ENCODE data around the gene OLIG1. TPM values are rescaled to one million over a fixed set of nuclear protein-coding genes. Genes with fewer than 3 reads are reported as not detected.

The OLIG1 gene
- total and polyA plus RNA-seq, 2 donors from 2014 or later, result 1.5 to 18.2 TPM

DNA sequence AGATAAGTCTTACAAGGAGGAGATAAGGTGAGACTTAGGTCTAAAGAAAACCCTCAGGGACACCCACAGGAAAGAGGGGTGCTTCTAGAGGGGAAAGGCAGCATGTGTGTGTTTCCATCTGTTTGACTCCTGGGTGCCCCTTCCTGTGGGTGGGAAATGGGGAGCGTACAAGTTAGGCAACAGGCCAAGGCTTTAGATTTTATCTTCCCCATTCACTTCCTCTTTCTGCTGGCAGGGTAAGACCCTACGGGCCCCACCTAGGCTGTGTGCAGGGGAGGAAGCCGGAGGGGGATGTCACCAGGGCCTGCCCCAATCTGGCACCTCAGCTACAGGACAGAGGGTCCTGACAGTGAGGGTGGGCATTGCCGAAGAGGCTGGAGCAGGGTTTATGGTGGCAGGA lies 2.5 kb upstream of the OLIG1 start:
- FAIRE-seq (no peak), DNase-seq (no peak)
- H3K4me1 ChIP-seq (ENCODE audit: control insufficient read depth in 2 of 3, insufficient read depth in 2 of 3, low read depth in 1 of 3, low read length in 3 of 3), result peaks cover 0 to 2% (median 0%) of the 10 kb centered on the region in 3 donors
- H3K27ac ChIP-seq (ENCODE audit: low read depth in 2 of 2, low read length in 2 of 2), result no peak overlapping the region
- no peaks in the 10 kb centered on the region for H3K36me3 ChIP-seq (ENCODE audit: control insufficient read depth in 2 of 3, insufficient read depth in 3 of 3, low read length in 3 of 3)
- H3K9ac ChIP-seq (ENCODE audit: low read length in 3 of 3), result no peak overlapping the region
- H3K27me3 ChIP-seq (ENCODE audit: control insufficient read depth, insufficient read depth, low read length), result peaks cover 37% of the 10 kb centered on the region
- intact Hi-C loops (cut with DNase I), result no loop called here
- TF ChIP-seq, protein P1, sequence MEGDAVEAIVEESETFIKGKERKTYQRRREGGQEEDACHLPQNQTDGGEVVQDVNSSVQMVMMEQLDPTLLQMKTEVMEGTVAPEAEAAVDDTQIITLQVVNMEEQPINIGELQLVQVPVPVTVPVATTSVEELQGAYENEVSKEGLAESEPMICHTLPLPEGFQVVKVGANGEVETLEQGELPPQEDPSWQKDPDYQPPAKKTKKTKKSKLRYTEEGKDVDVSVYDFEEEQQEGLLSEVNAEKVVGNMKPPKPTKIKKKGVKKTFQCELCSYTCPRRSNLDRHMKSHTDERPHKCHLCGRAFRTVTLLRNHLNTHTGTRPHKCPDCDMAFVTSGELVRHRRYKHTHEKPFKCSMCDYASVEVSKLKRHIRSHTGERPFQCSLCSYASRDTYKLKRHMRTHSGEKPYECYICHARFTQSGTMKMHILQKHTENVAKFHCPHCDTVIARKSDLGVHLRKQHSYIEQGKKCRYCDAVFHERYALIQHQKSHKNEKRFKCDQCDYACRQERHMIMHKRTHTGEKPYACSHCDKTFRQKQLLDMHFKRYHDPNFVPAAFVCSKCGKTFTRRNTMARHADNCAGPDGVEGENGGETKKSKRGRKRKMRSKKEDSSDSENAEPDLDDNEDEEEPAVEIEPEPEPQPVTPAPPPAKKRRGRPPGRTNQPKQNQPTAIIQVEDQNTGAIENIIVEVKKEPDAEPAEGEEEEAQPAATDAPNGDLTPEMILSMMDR (IDR thresholded peaks at IDR 0.05; ENCODE audit: borderline replicate concordance, extremely low read depth, insufficient read depth), result no peak
- no peaks in the 10 kb centered on the region for H3K9me3 ChIP-seq (ENCODE audit: control insufficient read depth in 2 of 3, insufficient read depth in 1 of 3, low read length in 3 of 3)
- no peak overlapping the region for H3K4me3 ChIP-seq (ENCODE audit: low read length in 3 of 3)

DNA sequence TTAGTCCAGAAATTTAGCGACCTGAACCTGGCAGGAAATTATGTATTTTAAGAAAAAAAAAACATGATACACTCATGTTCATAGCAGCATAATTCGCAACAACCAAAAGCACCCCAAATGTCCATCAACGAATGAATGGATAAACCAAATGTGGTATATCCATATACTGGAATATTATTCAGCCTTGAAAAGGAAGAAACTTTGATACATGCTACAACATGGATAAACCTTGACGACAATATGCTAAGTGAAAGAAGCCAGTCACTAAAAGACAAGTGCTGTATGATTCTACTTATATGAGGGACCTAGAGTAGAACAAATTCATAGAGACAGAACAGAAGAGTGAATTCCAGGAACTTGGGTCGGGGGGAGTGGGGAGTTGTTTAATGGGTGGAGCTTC lies 698 bp upstream of the OLIG1 start:
- Histone ChIP-seq H3K4me1 (ENCODE audit: control insufficient read depth in 2 of 3, insufficient read depth in 2 of 3, low read depth in 1 of 3, low read length in 3 of 3) (peaks cover 0 to 2% (median 0%) of the 10 kb centered on the region in 3 donors), H3K4me3 (ENCODE audit: low read length in 3 of 3) (no peak overlapping the region), H3K27ac (ENCODE audit: low read depth in 2 of 2, low read length in 2 of 2) (no peak overlapping the region), H3K27me3 (ENCODE audit: control insufficient read depth, insufficient read depth, low read length) (peaks cover 48% of the 10 kb centered on the region), H3K9ac (ENCODE audit: low read length in 3 of 3) (no peak overlapping the region), H3K36me3 (ENCODE audit: control insufficient read depth in 2 of 3, insufficient read depth in 3 of 3, low read length in 3 of 3) (no peaks in the 10 kb centered on the region), H3K9me3 (ENCODE audit: control insufficient read depth in 2 of 3, insufficient read depth in 1 of 3, low read length in 3 of 3) (no peaks in the 10 kb centered on the region)
- TF ChIP-seq, protein P1 (IDR thresholded peaks at IDR 0.05; ENCODE audit: borderline replicate concordance, extremely low read depth, insufficient read depth), result no peak
- FAIRE-seq (no peak), DNase-seq (no peak)
- intact Hi-C loops (cut with DNase I), result no loop called here

DNA sequence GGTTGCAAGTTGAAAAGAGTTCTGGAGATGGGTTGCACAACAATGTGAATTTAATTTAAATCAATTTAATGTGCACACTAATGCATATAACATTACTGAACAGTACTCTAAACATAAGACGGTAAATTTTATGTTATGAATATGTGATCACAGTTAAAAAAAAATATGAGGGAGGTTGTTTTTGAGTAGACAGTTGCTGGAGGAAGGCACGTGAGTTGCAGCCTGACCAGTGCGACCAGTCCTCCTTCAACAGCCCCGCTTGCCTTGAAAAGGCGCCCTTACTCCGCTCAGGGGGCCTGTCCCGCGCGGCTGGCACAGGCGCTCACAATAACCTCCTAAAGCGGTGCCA lies 322 bp upstream of the OLIG1 start:
- H3K4me3 ChIP-seq (ENCODE audit: low read length in 3 of 3), result no peak overlapping the region
- TF ChIP-seq, protein P1 (IDR thresholded peaks at IDR 0.05; ENCODE audit: borderline replicate concordance, extremely low read depth, insufficient read depth), result no peak
- no peak for FAIRE-seq
- no peak overlapping the region for H3K27ac ChIP-seq (ENCODE audit: low read depth in 2 of 2, low read length in 2 of 2)
- no peak overlapping the region for H3K9ac ChIP-seq (ENCODE audit: low read length in 3 of 3)
- DNase-seq, result no peak
- H3K4me1 ChIP-seq (ENCODE audit: control insufficient read depth in 2 of 3, insufficient read depth in 2 of 3, low read depth in 1 of 3, low read length in 3 of 3), result peaks cover 0 to 2% (median 0%) of the 10 kb centered on the region in 3 donors
- H3K9me3 ChIP-seq (ENCODE audit: control insufficient read depth in 2 of 3, insufficient read depth in 1 of 3, low read length in 3 of 3), result no peaks in the 10 kb centered on the region
- H3K36me3 ChIP-seq (ENCODE audit: control insufficient read depth in 2 of 3, insufficient read depth in 3 of 3, low read length in 3 of 3), result no peaks in the 10 kb centered on the region
- intact Hi-C loops (cut with DNase I), result no loop called here
- peaks cover 51% of the 10 kb centered on the region for H3K27me3 ChIP-seq (ENCODE audit: control insufficient read depth, insufficient read depth, low read length)

DNA sequence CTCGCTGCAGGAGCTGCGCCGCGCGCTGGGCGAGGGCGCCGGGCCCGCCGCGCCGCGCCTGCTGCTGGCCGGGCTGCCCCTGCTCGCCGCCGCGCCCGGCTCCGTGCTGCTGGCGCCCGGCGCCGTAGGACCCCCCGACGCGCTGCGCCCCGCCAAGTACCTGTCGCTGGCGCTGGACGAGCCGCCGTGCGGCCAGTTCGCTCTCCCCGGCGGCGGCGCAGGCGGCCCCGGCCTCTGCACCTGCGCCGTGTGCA lies 730 bp downstream of the OLIG1 start:
- DNase-seq (no peak), FAIRE-seq (no peak)
- no peaks in the 10 kb centered on the region for H3K36me3 ChIP-seq (ENCODE audit: control insufficient read depth in 2 of 3, insufficient read depth in 3 of 3, low read length in 3 of 3)
- H3K27ac ChIP-seq (ENCODE audit: low read depth in 2 of 2, low read length in 2 of 2), result peak overlapping the region in 1 of 2 donors; percentile 9
- peaks cover 61% of the 10 kb centered on the region for H3K27me3 ChIP-seq (ENCODE audit: control insufficient read depth, insufficient read depth, low read length)
- intact Hi-C loops (cut with DNase I), result no loop called here
- no peaks in the 10 kb centered on the region for H3K9me3 ChIP-seq (ENCODE audit: control insufficient read depth in 2 of 3, insufficient read depth in 1 of 3, low read length in 3 of 3)
- TF ChIP-seq, protein P1 (IDR thresholded peaks at IDR 0.05; ENCODE audit: borderline replicate concordance, extremely low read depth, insufficient read depth), result no peak
- H3K4me3 ChIP-seq (ENCODE audit: low read length in 3 of 3), result peak overlapping the region in 2 of 3 donors; percentile 70 to 74
- H3K4me1 ChIP-seq (ENCODE audit: control insufficient read depth in 2 of 3, insufficient read depth in 2 of 3, low read depth in 1 of 3, low read length in 3 of 3), result peaks cover 0 to 5% (median 0%) of the 10 kb centered on the region in 3 donors
- no peak overlapping the region for H3K9ac ChIP-seq (ENCODE audit: low read length in 3 of 3)
